ENCODE data around the gene DCXR.

- TF ChIP-seq, protein P1, sequence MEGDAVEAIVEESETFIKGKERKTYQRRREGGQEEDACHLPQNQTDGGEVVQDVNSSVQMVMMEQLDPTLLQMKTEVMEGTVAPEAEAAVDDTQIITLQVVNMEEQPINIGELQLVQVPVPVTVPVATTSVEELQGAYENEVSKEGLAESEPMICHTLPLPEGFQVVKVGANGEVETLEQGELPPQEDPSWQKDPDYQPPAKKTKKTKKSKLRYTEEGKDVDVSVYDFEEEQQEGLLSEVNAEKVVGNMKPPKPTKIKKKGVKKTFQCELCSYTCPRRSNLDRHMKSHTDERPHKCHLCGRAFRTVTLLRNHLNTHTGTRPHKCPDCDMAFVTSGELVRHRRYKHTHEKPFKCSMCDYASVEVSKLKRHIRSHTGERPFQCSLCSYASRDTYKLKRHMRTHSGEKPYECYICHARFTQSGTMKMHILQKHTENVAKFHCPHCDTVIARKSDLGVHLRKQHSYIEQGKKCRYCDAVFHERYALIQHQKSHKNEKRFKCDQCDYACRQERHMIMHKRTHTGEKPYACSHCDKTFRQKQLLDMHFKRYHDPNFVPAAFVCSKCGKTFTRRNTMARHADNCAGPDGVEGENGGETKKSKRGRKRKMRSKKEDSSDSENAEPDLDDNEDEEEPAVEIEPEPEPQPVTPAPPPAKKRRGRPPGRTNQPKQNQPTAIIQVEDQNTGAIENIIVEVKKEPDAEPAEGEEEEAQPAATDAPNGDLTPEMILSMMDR (conservative IDR thresholded peaks at IDR 0.05): no peak
- TF ChIP-seq EZH2 (IDR thresholded peaks at IDR 0.05; ENCODE audit: low read depth): no peak
Measured at GRCh38 chr17:82000803-82001570, 36.5 kb downstream of the DCXR start.
